ENCODE measurements around the gene PLCZ1.

- TF ChIP-seq POLR2A (IDR thresholded peaks at IDR 0.05), result no peak
- TF ChIP-seq CTCF (IDR thresholded peaks at IDR 0.05), result no peak
- no peak for TF ChIP-seq POLR2AphosphoS5 (IDR thresholded peaks at IDR 0.05; ENCODE audit: insufficient read depth in 1 of 2, low read depth in 1 of 2)
Measured at GRCh38 chr12:18676141-18676540, 61.7 kb downstream of the PLCZ1 start.
